GM19193 (cell line): ENCODE data around the gene CTLA4.

Experiments used
- POLR2A ChIP-seq: IDR thresholded peaks from 4 replicates; pipeline ENCODE4 v1.6.1; 2011; ENCODE audit not compliant: insufficient read depth, insufficient read length; ENCODE audit errors: extremely low read depth

Gene CTLA4

GRCh38 chr2:203846490-203847105 lies 21.0 kb upstream of the CTLA4 start:
- no peak for TF ChIP-seq POLR2A

GRCh38 chr2:203849010-203849409 lies 18.6 kb upstream of the CTLA4 start:
- no peak for TF ChIP-seq POLR2A

GRCh38 chr2:203852760-203853159 lies 14.8 kb upstream of the CTLA4 start:
- no peak for TF ChIP-seq POLR2A

GRCh38 chr2:203853271-203853670 lies 14.3 kb upstream of the CTLA4 start:
- TF ChIP-seq POLR2A = no peak

GRCh38 chr2:203853722-203854121 lies 13.8 kb upstream of the CTLA4 start:
- TF ChIP-seq POLR2A = no peak

- TF ChIP-seq POLR2A = no peak
Observed at GRCh38 chr2:203855274-203855673, 12.3 kb upstream of the CTLA4 start.

GRCh38 chr2:203857656-203858055 lies 9.9 kb upstream of the CTLA4 start:
- no peak for TF ChIP-seq POLR2A

- no peak for TF ChIP-seq POLR2A
Observed at GRCh38 chr2:203858176-203858575, 9.4 kb upstream of the CTLA4 start.

GRCh38 chr2:203859030-203859789 lies 8.4 kb upstream of the CTLA4 start:
- TF ChIP-seq POLR2A = no peak

- no peak for TF ChIP-seq POLR2A
Observed at GRCh38 chr2:203861197-203861596, 6.4 kb upstream of the CTLA4 start.

GRCh38 chr2:203861607-203862006 lies 6.0 kb upstream of the CTLA4 start:
- no peak for TF ChIP-seq POLR2A

- TF ChIP-seq POLR2A = no peak
Observed at GRCh38 chr2:203869223-203870042, 1.9 kb downstream of the CTLA4 start.

GRCh38 chr2:203870481-203870880 lies 2.9 kb downstream of the CTLA4 start:
- no peak for TF ChIP-seq POLR2A

GRCh38 chr2:203870941-203871340 lies 3.4 kb downstream of the CTLA4 start:
- TF ChIP-seq POLR2A = no peak

- TF ChIP-seq POLR2A = no peak
Observed at GRCh38 chr2:203871371-203871983, 3.9 kb downstream of the CTLA4 start.

GRCh38 chr2:203873461-203873860 lies 5.9 kb downstream of the CTLA4 start:
- TF ChIP-seq POLR2A = no peak
